K562 (cell line): Measurements from ENCODE around the gene SPRR2G. TPM values are rescaled to one million over a fixed set of nuclear protein-coding genes. Genes with fewer than 3 reads are reported as not detected.
"Not testable (repeated sequence)": the region's sequence is repeated elsewhere in the genome, so short reads cannot be mapped to it uniquely, and the experiment has no call there.

Experiments used
- ATAC-seq: fragments of 200-7000 bp; cut with Tn5 transposase; 3 replicates; pipeline ENCODE4 v1.9.1; 2020; ENCODE audit warnings: moderate library complexity
- BruUV-seq: library from RNA; stranded (reverse); fragments of 400-500 nt; replicated peaks from 2 replicates; lab custom pipeline; 2021; lab: Mats Ljungman, UMichigan
- CTCF ChIA-PET: fragments of 300-600 bp; formaldehyde crosslinking; extraction: SDS; loops from one replicate; lab custom pipeline; 2021; ENCODE audit warnings: low intra/inter-chr PET ratio; lab: Yijun Ruan, JAX
- POLR2A ChIA-PET: fragments of 300-600, 350-650 bp; sonication (Branson Sonifier 250); formaldehyde crosslinking; extraction: SDS; loops from one replicate; lab custom pipeline; 2021; ENCODE audit warnings: antibody characterized with exemption, inconsistent platforms; lab: Yijun Ruan, JAX
- DNase-seq, 4 experiments: peaks; one replicate each; pipeline versions ENCODE4 v3.0.0 to v3.0.0-alpha.2; 2011 to 2018; ENCODE audit warnings: low spot score in 3 of 4, mixed read lengths in 3 of 4; ENCODE audit errors: extremely low read depth in 1 of 4
- FAIRE-seq: peaks from 2 replicates; lab custom pipeline; 2011; peaks lifted over from hg19 to GRCh38; lab: Jason Lieb, UNC
- H2AFZ ChIP-seq: 2 replicates; pipeline ENCODE4 v1.6.0; 2011; ENCODE audit warnings: low read depth, low read length, control low read depth, inconsistent platforms
- H3K27ac ChIP-seq: fragments of 200-600 bp; 3 replicates; pipeline ENCODE4 v1.8.0; 2011; ENCODE audit warnings: low read depth, mild to moderate bottlenecking, control low read depth, inconsistent platforms, low read length, moderate library complexity, mixed read lengths; ENCODE audit errors: extremely low read depth
- H3K27me3 ChIP-seq, 2 experiments: fragments of 300-600 bp in 1 of 2; 2 replicates in 1 of 2; 3 replicates in 1 of 2; pipeline versions ENCODE4 v1.6.0 to v1.8.0; 2011; ENCODE audit warnings: inconsistent platforms in 2 of 2, low read length in 2 of 2, mild to moderate bottlenecking in 1 of 2, mixed read lengths in 1 of 2, moderate library complexity in 1 of 2; ENCODE audit not compliant: control insufficient read depth in 2 of 2, insufficient read depth in 2 of 2
- H3K36me3 ChIP-seq: fragments of 300-600 bp; 3 replicates; pipeline ENCODE4 v1.8.0; 2011; ENCODE audit warnings: mild to moderate bottlenecking, low read length, inconsistent platforms; ENCODE audit not compliant: control insufficient read depth, insufficient read depth
- H3K4me1 ChIP-seq, 2 experiments: fragments of 200-600 bp in 1 of 2; replicated peaks in 1 of 2; 2 replicates in 1 of 2; 3 replicates in 1 of 2; pipeline versions ENCODE4 v1.5.1 to v1.8.0; 2011; ENCODE audit warnings: inconsistent platforms in 2 of 2, low read length in 2 of 2, mild to moderate bottlenecking in 1 of 2, mixed read lengths in 1 of 2, moderate library complexity in 1 of 2; ENCODE audit not compliant: control insufficient read depth in 2 of 2, insufficient read depth in 2 of 2
- H3K4me2 ChIP-seq: 2 replicates; pipeline ENCODE4 v1.6.1; 2011; ENCODE audit warnings: low read length, control low read depth, inconsistent platforms, mixed read lengths; ENCODE audit not compliant: insufficient read depth
- H3K4me3 ChIP-seq: fragments of 200-600 bp; sonication (generic), shearing (Covaris generic); 2 replicates; pipeline ENCODE4 v1.5.1; 2016; ENCODE audit warnings: control low read depth, inconsistent platforms
- H3K79me2 ChIP-seq: fragments of 200-600 bp; 3 replicates; pipeline ENCODE4 v1.8.0; 2011; ENCODE audit warnings: low read length, inconsistent platforms; ENCODE audit not compliant: control insufficient read depth, insufficient read depth
- H3K9ac ChIP-seq, 2 experiments: 2 replicates each; pipeline versions ENCODE4 v1.6.0 to v1.6.1; 2011; ENCODE audit warnings: low read depth in 2 of 2, low read length in 2 of 2, control low read depth in 1 of 2, inconsistent platforms in 1 of 2, mild to moderate bottlenecking in 1 of 2, mixed read lengths in 1 of 2; ENCODE audit not compliant: insufficient read depth in 1 of 2
- H3K9me1 ChIP-seq: one replicate; pipeline ENCODE4 v1.6.0; 2011; ENCODE audit warnings: inconsistent platforms, mild to moderate bottlenecking, low read length, moderate library complexity; ENCODE audit not compliant: control insufficient read depth, insufficient read depth
- H3K9me3 ChIP-seq: replicated peaks from 2 replicates; pipeline ENCODE4 v1.5.1; 2011; ENCODE audit warnings: low read depth, low read length, inconsistent platforms; ENCODE audit not compliant: control insufficient read depth, insufficient read depth
- H4K20me1 ChIP-seq: replicated peaks from 2 replicates; pipeline ENCODE4 v1.6.1; 2011; ENCODE audit warnings: low read length, inconsistent platforms, mixed read lengths; ENCODE audit not compliant: control insufficient read depth, insufficient read depth
- CBFA2T2 ChIP-seq: fragments of 450-650 bp; conservative IDR thresholded peaks from 2 replicates; pipeline ENCODE4 v1.6.1; 2017; ENCODE audit warnings: mild to moderate bottlenecking
- CBFA2T3 ChIP-seq: fragments of 450-650 bp; IDR thresholded peaks from 2 replicates; pipeline ENCODE4 v1.6.1; 2017
- FOXJ3 ChIP-seq: sonication (generic); formaldehyde crosslinking; IDR thresholded peaks from 2 replicates; pipeline ENCODE4 v1.4.0; 2020; ENCODE audit warnings: mild to moderate bottlenecking, missing genetic modification reagents
- KDM1A ChIP-seq, 2 experiments: fragments of 450-650 bp; IDR thresholded peaks; 2 replicates each; pipeline ENCODE4 v1.6.1; 2016; ENCODE audit warnings: mild to moderate bottlenecking in 2 of 2
- NEUROD1 ChIP-seq: fragments of 150-350 bp; IDR thresholded peaks from 2 replicates; pipeline ENCODE4 v1.6.1; 2014; ENCODE audit warnings: borderline replicate concordance, low read length, low read depth; ENCODE audit not compliant: partially characterized antibody
- PHF21A ChIP-seq: fragments of 450-650 bp; IDR thresholded peaks from 2 replicates; pipeline ENCODE4 v1.6.1; 2017; ENCODE audit warnings: low read depth, borderline replicate concordance
- POLR2AphosphoS2 ChIP-seq: IDR thresholded peaks from 2 replicates; pipeline ENCODE4 v1.6.1; 2012; ENCODE audit warnings: low read length, improper control_type of control experiment
- SAFB ChIP-seq: fragments of 200-400 bp; formaldehyde crosslinking; IDR thresholded peaks from 2 replicates; pipeline ENCODE4 v1.6.1; 2017; ENCODE audit warnings: low read depth, low read length, borderline replicate concordance
- ZNF124 ChIP-seq: sonication (generic); formaldehyde crosslinking; IDR thresholded peaks from 2 replicates; pipeline ENCODE4 v1.8.1; 2022; ENCODE audit warnings: missing genetic modification reagents
- ZNF134 ChIP-seq: fragments of 250-450 bp; sonication (Bioruptor Pico); conservative IDR thresholded peaks from 2 replicates; pipeline ENCODE4 v1.4.0; 2020
- WGBS: fragments of 100-300 bp; shearing (Covaris generic); methylation state at CpG from one replicate; pipeline ENCODE4 v1.1.6; 2016; ENCODE audit warnings: low coverage, mixed read lengths; ENCODE audit not compliant: insufficient coverage; ENCODE audit errors: missing lambda C conversion rate; 5-methylcytosine and 5-hydroxymethylcytosine counted together
- in situ Hi-C: fragments of 300-500 bp; cut with MboI; formaldehyde crosslinking; loops from 4 replicates; pipeline ENCODE4 v1.15.0; 2018; ENCODE audit warnings: inconsistent platforms, mixed read lengths
- intact Hi-C: fragments of 100-400 bp; cut with micrococcal nuclease; formaldehyde crosslinking; loops from 2 replicates; pipeline ENCODE4 v1.14.2; 2022
- polyA plus RNA-seq, 8 experiments: library from polyadenylated mRNA; depleted of rRNA in 4 of 8; stranded (reverse) in 5 of 8; unstranded in 3 of 8; fragments of >200 nt; fragmentation: Nextera tagmentation in 2 of 8; fragmentation: Illumina TruSeq in 1 of 8; extraction: Ambion mirVana in 2 of 8; extraction: Trizol in 1 of 8; gene quantifications; 2 replicates each; pipeline versions ENCODE4 v1.2.1 to v1.2.3, GENCODE V29; 2011 to 2014; ENCODE audit warnings: inconsistent platforms in 1 of 8, missing spikeins in 1 of 8
- total RNA-seq, 7 experiments: library from RNA; depleted of rRNA in 6 of 7; stranded (reverse); fragments of >200 nt in 6 of 7; fragmentation: Illumina TruSeq in 2 of 7; extraction: Trizol in 2 of 7; gene quantifications; 2 replicates each; pipeline versions ENCODE4 v1.2.1 to v1.2.3, GENCODE V29; 2011 to 2021; ENCODE audit warnings: low replicate concordance in 1 of 7
- TF ChIP-seq, protein P1 (sequence below): fragments of 250-450 bp; sonication (Bioruptor Pico); IDR thresholded peaks from 2 replicates; pipeline ENCODE4 v1.8.0; 2022; ENCODE audit warnings: inconsistent platforms
- TF ChIP-seq, protein P2 (sequence below): fragments of 250-450 bp; sonication (Bioruptor Pico); IDR thresholded peaks from 2 replicates; pipeline ENCODE4 v1.8.0; 2022; ENCODE audit warnings: inconsistent platforms, mild to moderate bottlenecking, moderate library complexity, borderline replicate concordance
- TF ChIP-seq, protein P3 (sequence below): fragments of 250-450 bp; sonication (Bioruptor Pico); IDR thresholded peaks from 2 replicates; pipeline ENCODE4 v1.4.0; 2020; ENCODE audit warnings: mild to moderate bottlenecking, moderate library complexity

Gene SPRR2G
- total and polyA plus RNA-seq, 9 of the 15 experiments (the other 6 are each of a cell fraction or from before 2014, with no cell fraction given): not detected

DNA sequence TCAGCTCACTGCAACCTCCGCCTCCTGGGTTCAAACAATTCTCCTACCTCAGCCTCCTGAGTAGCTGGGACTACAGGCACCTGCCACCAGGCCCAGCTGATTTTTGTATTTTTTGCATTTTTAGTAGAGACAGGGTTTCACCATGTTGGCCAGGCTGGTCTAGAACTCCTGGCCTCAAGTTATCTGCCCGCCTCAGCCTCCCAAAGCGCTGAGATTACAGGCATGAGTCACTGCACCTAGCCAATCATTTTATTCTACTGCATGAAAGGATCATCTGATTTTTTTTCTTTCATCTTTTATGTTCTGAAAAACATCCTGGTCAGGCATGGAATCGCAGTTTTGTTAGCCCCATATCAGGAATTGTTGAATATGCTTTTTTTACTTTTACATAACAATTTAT, 22.0 kb downstream of the SPRR2G start:
- BruUV-seq, H3K36me3 ChIP-seq, H3K4me2 ChIP-seq, H2AFZ ChIP-seq, ATAC-seq, H3K4me3 ChIP-seq, H3K9me1 ChIP-seq, H3K27me3 ChIP-seq, H3K79me2 ChIP-seq, H3K4me1 ChIP-seq, POLR2A ChIA-PET, CTCF ChIA-PET, in situ Hi-C loops: not testable (repeated sequence)
- 0 out of 2 replicates have a peak, but pooled peaks have one; percentile 26 for TF ChIP-seq PHF21A
- 0 out of 2 replicates have a peak, but pooled peaks have one; percentile 5 for TF ChIP-seq CBFA2T2
- peak; percentile 17; the same call in 1 of the 2 replicates for TF ChIP-seq CBFA2T3
- peak; percentile 64 to 70; a peak in 3 of 4 replicates for TF ChIP-seq KDM1A (IDR thresholded peaks at IDR 0.05)
- TF ChIP-seq, all 486 proteins: peak for 4; not testable (repeated sequence) for 482
- H3K9me3 ChIP-seq, H4K20me1 ChIP-seq, FAIRE-seq, intact Hi-C loops, H3K27ac ChIP-seq, DNase-seq, H3K9ac ChIP-seq: not testable (repeated sequence)
- WGBS: 21% methylated on average over 4 of the region's 4 CpGs

DNA sequence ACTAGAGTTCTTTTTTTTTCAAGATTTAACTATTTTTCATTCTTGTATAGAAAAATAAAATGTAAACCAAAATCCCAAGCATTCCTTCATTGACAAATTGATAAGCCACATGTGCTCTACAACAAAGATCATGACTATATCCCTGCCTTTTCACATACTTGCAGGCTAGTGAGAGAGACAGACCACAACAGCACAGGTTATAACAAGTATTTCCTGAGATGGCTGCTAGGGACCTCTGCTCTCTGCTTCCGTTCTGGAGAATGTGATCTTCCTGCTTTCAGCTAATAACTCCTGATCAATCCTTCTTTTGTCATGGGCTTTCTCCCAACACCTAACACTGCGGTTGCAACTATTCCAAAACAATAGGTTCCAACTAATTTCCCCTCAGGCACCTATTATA, 23.4 kb downstream of the SPRR2G start:
- Histone ChIP-seq H3K4me2 (no peak overlapping the region), H3K27ac (no peak overlapping the region), H3K36me3 (no peaks in the 10 kb centered on the region), H2AFZ (no peak overlapping the region), H3K79me2 (no peaks in the 10 kb centered on the region), H3K9ac (no peak overlapping the region), H3K4me3 (no peak overlapping the region), H4K20me1 (no peaks in the 10 kb centered on the region), H3K9me3 (no peaks in the 10 kb centered on the region), H3K9me1 (no peaks in the 10 kb centered on the region), H3K4me1 (no peaks in the 10 kb centered on the region; a peak in 1 of 5 replicates), H3K27me3 (0 out of 5 replicates have a peak, but pooled peaks cover 0 to 3% of the 10 kb centered on the region in 2 experiments)
- ATAC-seq (no peak), DNase-seq (no peak), FAIRE-seq (peak; percentile 32)
- in situ Hi-C loops (no loop called here), intact Hi-C loops (no loop called here)
- CTCF ChIA-PET: no interaction called here
- POLR2A ChIA-PET: no interaction called here
- no TSS peak for BruUV-seq
- WGBS: 25% methylated on average over 2 of the region's 2 CpGs
- TF ChIP-seq NEUROD1 (no peak), ZNF134 (CRISPR knock-in tag) (no peak), ZNF124 (no peak), POLR2AphosphoS2 (no peak), FOXJ3 (CRISPR knock-in tag) (no peak), SAFB (no peak)
- TF ChIP-seq, protein P1, sequence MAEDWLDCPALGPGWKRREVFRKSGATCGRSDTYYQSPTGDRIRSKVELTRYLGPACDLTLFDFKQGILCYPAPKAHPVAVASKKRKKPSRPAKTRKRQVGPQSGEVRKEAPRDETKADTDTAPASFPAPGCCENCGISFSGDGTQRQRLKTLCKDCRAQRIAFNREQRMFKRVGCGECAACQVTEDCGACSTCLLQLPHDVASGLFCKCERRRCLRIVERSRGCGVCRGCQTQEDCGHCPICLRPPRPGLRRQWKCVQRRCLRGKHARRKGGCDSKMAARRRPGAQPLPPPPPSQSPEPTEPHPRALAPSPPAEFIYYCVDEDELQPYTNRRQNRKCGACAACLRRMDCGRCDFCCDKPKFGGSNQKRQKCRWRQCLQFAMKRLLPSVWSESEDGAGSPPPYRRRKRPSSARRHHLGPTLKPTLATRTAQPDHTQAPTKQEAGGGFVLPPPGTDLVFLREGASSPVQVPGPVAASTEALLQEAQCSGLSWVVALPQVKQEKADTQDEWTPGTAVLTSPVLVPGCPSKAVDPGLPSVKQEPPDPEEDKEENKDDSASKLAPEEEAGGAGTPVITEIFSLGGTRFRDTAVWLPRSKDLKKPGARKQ (CRISPR knock-in tag): no peak
- TF ChIP-seq, protein P2, sequence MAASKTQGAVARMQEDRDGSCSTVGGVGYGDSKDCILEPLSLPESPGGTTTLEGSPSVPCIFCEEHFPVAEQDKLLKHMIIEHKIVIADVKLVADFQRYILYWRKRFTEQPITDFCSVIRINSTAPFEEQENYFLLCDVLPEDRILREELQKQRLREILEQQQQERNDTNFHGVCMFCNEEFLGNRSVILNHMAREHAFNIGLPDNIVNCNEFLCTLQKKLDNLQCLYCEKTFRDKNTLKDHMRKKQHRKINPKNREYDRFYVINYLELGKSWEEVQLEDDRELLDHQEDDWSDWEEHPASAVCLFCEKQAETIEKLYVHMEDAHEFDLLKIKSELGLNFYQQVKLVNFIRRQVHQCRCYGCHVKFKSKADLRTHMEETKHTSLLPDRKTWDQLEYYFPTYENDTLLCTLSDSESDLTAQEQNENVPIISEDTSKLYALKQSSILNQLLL (CRISPR knock-in tag): no peak
- TF ChIP-seq, protein P3, sequence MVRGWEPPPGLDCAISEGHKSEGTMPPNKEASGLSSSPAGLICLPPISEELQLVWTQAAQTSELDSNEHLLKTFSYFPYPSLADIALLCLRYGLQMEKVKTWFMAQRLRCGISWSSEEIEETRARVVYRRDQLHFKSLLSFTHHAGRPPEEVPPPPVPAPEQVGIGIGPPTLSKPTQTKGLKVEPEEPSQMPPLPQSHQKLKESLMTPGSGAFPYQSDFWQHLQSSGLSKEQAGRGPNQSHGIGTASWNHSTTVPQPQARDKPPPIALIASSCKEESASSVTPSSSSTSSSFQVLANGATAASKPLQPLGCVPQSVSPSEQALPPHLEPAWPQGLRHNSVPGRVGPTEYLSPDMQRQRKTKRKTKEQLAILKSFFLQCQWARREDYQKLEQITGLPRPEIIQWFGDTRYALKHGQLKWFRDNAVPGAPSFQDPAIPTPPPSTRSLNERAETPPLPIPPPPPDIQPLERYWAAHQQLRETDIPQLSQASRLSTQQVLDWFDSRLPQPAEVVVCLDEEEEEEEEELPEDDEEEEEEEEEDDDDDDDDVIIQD: no peak
